C1 segment of cervical spinal cord (tissue), 14 donors: ENCODE measurements around the gene RUNX2.

Experiments
- DNase-seq, 14 donors: peaks; one replicate each; lab custom pipeline; 2025; lab: John Stamatoyannopoulos, UW

Gene RUNX2

DNA sequence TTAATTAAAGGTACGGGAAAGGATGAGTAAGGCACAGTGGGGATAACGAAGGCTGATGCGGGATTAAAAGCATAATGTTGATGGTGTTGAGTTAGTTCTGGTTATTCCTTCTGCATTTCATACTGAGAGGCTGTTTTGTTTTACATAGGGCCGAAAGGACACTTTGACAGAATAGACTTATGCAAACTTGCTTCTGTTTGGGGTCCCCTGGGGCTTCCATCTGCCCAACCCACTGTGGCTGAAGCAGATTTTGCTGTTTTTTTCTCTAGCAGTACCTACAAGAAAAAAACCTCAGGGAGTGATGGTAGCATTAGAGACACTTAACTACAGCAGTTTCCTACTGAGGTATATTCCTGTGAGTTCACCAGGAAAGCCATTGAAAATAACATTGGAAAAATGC lies 185.7 kb downstream of the RUNX2 start:
- DNase-seq: no peak

DNA sequence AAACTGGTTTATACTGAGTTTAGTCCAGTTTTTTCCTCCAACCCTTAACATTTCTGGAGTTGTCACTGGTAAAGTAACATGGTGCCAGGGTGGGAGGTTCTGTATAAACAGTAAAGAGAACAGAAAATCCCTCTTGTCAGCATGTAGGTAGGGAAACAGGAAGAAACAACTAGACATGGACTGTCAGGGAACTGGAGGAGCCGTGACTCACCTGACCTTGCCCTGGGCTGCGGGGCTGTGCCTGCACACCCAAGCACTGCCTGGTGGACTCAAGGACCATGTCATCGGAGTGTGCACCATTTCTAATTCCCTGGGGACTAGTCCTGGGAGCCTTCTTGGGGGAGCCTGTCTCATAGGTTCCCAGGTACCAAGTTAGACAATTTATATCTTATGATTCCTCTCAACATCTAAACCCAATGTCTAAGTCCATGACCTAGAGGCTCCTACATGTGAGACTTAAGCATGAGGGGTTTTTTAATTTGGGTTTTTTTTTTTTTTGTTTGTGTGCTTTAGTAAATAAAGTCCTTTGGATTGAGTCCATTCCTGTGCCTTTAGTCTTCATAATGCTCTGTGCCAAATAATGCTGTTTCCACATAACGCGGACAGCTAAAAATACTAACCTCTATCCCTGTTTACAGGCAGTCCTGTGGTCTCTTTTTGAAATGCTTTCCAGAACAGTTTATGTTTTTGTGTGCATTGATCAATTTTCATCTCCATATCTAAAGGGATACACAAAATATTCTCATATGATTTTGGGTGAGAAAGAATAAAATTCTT lies 186.5 kb downstream of the RUNX2 start:
- no peak for DNase-seq

DNA sequence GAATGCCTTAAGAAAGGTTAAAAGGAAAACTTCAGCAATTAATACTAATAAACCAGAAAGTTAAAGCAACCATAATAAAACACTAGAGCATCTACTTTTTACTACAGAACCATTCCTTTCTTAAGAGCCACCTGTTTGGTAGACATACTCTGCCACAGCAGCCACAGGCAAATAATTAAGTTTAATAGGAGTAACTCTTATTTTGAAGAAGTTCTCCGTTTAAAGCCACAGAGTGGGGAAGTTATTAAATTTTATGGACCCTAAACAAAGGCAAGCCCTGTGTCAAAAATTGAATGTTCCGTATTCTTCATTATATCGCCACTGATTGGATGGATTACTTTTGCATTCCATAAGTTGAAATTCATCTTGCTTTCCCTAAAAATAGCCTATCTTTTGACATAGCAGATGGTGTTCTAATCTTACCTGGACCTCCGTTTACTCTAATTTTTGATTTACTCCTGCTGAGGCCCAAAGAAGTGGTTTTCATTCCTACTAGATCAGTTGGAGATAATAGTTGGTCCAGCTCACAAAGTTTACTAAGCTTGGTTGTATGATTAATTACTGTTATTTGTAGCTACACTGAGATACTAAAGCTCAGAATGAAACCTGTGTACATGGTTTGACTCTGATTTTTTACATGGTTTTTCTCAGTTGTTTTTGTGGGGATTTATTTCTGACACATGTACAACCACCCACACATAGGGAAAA lies 190.0 kb downstream of the RUNX2 start:
- DNase-seq: no peak

DNA sequence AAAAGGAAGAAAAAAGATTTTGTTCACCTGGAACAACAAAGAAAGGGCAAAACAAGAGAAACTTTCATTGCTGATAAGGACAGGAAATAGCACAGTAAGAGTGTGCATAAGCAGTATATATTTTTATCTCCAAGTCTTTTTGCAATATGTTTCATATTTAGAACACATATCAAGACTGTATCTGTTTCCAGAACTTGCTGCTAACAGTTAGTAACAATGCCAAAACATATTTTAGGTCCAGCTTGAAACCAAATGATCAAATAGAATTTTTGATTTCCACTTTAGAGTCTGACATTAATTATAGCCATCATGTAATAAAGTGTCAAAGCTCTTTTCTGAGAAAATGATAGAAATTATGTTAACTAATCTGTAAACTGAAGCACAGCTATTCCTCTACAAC lies 193.1 kb downstream of the RUNX2 start:
- DNase-seq: no peak

DNA sequence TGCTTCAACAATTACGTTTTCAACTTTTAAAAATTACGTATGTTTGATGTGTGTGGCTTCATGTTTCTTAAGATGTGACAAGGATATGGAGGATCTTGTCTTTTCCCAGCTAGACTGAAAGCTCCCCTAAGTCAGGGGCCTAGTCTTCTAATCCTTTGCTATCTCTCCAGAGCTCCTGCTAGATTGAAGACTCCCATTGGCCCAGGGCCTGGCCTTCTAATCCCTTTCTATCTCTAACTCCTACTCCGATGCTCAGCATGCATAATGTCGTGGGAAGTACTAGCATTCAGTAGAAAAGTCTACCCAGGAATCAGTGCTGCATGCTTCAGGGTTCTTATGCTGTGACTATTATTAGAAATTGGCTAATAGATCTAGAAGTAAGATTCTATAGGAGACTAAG lies 194.4 kb downstream of the RUNX2 start:
- DNase-seq: no peak

DNA sequence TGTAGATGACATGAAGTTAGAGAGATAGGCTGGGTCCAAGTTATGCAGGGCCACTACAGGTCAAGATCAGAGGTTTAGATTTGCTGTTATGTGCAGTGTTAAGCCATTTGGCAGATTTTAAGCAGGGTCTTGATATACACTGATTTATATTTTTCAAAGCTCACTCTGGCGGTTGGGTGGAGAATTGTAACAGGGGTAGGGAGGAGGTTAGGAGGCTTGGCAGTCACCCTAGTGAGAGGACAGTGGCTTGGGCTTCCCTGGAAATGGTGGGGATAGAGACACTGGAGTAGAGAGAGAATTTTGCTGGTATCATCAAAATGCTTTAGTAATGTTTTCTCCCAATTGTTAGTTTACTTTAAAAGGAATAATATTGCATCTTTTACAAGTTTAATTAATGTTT lies 199.1 kb downstream of the RUNX2 start:
- no peak for DNase-seq

DNA sequence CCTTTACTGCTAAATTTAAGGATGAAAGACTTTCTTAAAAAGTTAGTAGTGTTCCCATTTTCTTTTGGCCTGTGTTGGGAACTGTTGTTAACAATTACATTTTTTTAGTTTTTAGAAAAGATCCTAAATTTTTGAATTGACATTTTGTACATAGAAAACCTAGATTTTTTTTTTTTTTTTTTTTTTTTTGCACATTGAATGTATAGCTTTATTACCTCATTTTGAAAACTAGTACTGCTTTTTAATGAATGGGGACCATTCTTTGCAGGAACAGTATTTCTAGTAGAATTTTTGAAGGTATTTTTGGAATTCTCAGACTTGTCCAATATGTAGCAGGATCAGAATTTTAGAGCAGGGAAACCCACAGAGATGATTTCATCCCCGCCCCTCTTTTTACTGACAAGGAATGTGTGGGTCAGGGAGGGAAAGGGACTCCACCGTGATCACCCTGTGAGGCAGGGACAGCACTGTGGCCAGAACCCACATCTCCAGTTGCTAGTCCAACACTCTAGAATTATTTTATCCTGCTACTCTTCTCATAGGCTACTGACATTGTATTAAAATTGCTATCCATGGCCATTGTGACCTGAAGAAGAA lies 204.0 kb downstream of the RUNX2 start:
- no peak for DNase-seq

DNA sequence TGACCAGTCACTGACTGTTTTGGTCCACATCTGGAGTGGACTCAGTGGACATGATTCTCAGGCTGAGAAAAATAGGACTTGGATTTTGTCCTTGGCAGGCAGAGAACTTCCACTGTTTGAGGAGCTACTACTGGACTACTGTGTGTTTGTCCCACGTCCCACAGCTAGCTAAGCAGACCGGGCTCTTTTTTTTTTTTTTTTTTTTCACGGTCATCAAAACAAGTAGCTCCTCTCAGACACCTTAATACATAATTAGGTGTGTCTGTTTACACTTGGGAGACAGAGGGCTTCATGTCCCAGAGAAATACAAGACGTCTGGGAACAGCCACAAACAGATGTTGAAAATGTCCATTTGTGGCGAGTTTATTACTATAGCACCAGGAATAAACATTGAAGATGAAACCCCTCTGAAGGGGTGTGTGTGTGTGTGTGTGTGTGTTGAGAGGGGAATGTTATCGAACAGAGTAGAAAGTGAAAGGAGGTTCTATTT lies 204.6 kb downstream of the RUNX2 start:
- DNase-seq: no peak

DNA sequence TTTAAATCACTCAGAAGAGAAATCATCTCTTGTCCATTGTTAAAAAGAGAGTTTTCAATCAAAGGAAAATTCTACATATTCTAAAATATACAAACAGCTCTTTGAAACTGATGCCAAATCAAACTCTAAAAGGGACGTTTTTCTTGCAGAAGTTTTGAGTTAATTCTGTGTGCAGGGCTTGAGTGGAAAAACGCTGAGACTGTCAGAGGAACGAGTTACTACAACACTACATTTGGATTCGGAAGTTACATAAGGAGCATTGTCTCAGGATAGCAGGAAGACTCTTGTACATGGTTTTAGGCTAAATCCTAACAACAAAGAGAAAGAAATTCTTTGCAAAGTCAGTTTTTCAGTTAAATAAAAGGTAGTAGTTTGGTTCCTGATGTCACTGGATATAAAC lies 205.3 kb downstream of the RUNX2 start:
- DNase-seq: no peak

DNA sequence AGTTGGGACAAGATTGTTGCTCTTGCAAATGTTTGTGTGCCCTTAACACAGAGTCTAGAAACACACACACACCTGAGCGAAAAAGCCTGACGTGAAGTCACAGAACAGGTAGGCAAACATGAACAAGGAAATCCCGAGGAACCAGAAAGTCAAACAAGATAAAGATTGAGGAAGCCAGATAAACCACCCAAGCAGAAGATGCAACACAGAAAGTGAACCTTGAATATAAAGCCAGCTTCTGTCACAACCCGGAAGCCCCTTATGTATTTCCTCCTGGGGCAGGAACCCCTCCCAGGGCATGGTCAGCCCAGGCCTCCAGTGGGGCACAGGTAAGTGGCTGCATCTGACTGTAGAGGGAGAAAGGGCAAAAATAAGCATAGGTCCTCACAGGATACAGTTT lies 207.8 kb downstream of the RUNX2 start:
- DNase-seq: no peak

DNA sequence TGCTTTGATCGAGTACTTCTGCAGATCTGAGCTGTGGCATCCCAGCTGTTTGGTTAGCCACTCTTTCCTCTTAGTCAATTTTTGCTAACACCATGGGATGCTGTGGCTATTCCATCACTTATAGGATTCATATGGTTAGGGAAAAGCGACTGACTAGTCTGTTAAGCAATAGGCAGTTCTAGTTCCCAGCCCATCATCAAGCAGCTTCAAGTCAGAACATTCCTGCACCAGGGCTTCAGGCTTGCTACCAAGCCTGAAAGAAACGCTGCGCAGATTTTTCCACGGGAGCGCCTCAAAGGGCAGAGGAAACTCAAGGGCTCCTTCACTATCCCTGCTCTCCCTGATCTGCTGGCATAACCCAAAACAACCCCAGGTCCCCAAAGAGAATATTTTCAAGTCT lies 209.4 kb downstream of the RUNX2 start:
- DNase-seq: no peak

DNA sequence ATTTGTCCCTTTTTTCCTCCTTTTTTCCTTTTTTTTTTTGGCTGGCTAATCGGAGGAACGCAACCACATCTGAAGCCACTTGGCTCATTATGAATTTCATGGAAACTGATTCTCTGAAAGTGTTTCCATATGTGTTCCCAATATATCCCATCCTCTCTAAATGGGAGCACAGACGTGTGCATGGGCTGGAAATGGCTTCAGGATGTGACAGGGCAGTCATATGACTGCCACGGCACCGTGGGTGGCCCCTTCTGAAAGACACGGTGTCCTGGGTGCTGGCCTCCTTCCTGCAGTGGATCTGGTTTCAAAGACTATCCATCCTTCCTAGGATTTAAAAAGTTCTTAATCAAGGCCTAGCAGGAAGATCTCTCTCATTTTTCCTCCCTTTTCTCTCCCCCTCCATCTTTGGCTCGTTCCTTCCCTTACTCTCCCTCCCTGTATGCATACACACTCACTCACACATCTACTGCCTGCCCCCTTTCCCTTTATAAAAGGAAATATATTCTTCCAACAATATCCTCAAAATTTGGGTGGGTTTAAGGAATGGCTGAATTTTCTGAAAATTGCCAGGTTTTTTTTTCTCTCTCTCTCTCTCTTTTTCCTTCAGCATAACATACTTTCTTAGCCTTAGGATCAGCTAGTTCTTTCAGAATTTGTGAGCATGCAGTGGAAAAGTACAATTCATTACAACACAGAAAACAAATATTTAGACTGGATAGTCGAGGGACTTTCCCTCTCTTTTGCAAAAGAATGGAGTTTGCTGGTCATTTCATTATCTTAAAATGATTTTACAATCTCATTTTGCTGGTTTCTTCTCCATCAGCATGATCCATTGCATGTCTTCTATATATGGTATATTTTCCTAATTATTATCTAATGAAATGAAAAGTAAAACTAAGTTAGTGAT lies 210.8 kb downstream of the RUNX2 start:
- DNase-seq: no peak

DNA sequence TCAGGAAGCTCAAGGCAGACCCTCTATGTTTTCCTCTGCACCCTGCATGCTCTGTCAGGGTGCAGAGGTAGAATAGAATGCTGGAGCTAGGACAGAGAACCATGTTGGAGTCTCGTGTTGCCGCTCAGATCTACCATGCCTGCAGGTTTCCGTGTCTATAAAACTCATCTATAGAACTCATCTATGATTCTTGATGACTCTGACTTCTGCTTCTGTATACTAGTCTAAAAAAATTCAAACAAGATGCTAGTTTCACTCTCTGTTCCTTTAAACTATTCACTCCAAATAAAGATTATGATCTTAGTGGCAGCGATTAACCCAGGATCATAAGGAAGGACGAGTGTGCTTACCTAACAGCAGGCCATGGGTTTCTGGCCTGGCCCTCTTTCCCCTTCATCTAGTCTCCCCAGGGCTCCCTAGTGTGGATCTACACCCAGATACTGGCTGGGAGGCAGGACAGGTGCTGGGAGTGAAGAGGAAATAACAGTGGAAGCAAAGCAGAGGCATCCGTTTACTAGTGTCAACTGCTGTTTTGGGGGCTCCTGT lies 212.3 kb downstream of the RUNX2 start:
- no peak for DNase-seq

DNA sequence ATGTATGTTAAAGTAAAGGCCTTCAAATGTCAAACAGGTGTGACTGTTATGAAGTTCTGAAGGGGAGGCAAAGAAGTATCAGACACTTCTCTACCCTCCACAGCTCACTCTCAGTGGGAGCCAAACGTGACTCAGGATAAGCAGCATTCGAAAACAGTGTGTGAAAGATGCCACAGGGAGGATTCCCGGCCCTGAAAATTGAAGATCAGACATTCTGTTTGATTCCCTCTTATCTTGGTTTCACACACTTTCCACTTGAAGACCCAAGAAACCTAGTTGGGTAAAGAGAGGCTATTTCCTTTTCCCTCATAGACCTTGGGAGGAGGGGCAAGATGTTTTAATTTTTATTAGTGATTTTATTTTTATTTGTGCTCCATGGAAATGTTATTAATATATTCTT lies 213.8 kb downstream of the RUNX2 start:
- no peak for DNase-seq

DNA sequence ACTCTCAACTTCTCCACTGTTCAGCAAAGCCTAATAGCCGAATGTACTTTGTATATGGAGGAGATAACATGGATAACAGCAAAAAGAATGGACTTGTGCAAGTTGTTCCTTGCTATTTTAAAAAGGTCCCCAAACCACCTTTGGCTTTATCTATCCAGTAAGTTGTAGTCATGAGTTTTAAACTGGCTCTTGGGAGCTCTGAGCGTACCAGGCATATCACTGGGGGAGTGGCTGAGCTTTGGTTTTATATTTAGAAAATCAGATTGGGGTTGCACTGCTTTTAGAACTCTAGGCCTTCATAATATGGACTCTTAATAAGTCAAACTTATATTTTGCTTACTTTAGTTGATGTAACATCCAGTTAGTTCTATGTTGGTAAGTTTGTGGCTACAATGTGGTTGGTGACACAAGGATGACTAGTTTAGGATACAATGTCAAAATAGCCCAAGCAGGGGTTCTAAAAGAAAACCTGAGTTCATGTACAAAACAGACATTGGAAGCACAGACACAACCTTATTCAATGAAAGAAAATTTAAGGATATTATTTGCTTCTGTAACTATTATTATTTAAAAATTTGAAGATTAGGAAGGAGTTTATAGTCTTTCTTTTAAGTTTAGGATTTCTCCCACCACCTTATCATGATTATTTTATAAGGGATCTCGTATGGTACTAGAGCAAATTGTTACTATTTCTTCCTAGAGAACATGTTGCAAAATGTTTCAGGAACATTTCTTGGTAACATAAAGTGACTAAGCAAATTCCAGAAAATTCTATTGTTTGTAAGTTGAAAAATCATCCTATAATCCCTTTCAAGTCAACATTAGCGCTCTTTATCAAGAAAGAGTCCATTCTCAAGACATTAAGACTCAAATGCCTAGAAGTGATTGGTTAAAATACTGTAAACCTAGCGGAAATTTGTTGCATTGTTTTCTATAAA lies 215.4 kb downstream of the RUNX2 start:
- DNase-seq: no peak

DNA sequence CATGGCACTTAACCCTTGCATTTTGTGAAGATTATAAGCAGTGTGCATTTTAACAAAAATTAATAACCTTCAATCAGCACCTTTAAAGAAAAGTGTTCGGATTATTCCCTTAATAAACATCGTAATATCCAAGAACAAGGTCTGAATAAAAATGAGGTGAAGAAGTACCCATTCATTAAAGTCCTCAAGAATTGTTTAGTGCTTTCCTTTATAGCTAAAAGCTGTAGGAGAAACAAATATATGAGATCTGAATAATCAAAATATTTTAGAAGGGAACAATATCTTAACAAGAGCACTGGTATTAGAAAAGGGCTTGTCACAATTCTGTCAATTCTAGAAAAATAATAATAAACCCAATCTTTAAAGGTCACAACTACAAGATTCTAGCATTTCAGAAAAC lies 217.3 kb downstream of the RUNX2 start:
- DNase-seq: no peak

DNA sequence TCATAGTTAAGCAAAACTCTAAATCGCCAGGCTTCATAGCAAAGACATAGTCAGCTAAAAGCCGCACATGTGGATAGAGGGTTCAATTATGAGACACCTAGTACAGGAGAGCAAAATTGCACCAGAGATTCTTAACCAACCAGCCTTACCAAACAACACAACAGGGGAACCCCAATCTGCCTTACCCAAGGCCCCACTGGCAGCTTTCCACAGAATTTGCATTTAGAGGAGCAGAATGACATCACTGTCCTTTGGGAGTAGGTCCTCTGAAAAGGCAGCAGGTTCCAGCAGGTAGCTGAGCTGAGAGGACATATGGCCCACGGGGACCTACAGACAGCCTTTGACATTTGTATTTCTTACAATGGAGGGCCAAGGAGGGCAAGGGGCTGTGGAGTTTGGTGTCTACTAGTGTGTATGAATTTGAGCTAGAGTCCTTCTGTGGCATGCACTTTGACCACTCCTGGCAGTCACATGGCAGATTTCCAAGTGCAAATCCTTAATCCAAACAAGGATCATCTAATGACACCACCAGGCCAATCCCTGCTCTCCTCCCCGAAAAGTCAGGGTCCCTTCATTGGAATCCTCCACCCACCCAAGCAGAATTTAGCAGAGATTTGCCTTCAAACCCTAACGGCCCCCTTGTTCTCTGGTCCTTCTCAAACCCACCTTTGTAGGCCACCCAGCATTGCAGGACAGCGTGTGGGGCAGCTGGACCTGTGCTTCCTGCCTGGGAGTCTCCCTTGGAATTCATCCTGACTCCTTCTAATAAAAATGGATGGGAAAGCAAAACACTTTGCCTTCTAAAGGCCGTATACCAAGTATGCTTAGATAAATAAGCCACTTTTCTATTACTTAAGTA lies 220.8 kb downstream of the RUNX2 start:
- DNase-seq: no peak

DNA sequence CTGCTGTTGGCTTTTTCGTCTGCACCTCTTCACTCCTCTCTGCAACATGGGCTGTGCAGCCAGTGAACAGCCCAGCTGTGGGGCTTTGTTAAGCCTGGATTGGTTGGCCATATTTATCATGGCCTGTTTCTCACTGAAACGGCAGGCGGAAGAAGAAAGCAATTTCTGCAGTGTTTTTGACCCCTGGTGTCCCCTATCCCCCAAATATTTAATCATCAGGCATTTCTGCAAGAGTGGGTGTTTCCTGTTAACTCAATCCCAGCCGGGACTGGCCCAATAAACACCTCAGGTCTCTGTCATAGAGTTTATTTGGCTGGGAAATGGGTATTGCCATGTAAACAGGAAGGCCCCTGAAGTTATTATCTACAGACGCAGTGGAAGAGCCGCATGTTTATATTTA lies 224.4 kb downstream of the RUNX2 start:
- no peak for DNase-seq

DNA sequence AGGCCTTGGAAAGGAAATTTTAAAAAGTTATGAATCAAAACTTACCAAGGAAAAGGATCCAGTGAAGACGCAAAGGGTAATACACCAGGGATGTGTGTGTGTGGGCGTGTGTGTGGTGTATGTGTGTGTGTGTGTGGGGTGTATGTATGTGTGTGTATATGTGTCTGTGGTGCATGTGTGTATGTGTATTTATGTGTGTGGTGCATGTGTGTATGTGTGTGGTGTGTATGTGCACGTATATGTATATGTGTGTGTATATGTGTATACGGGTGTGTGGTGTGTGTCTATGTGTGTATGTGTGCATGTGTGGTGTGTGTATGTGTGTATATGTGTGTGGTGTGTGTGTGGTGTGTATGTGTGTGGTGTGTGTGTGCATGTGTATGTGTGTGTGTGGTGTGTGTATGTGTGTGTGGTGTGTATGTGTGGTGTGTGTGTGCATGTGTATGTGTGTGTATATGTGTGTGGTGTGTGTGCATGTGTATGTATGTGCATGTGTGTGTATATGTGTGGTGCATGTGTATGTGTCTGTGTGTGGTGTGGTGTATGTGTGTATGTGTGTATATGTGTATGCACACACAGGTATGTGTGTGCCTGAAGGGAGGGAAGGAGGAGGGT lies 225.7 kb downstream of the RUNX2 start:
- no peak for DNase-seq
